Thoracic aorta (tissue), 2 donors: ENCODE measurements around the gene WDR3. TPM values are rescaled to one million over a fixed set of nuclear protein-coding genes. Genes with fewer than 3 reads are reported as not detected.

Source experiments
- ATAC-seq: fragments of 150-250 bp; one replicate; pipeline ENCODE4 v1.8.0; 2017; ENCODE audit warnings: low read depth; ENCODE audit not compliant: insufficient number of reproducible peaks, low FRiP score
- DNase-seq: peaks from one replicate; pipeline ENCODE4 v3.0.0-alpha.2; 2020; ENCODE audit warnings: low spot score
- H3K27ac ChIP-seq, 2 donors: fragments of 200-600 bp; sonication (generic); 1 replicate in 1 of 2; 2 replicates in 1 of 2; pipeline ENCODE4 v1.5.1; 2016; ENCODE audit warnings: mild to moderate bottlenecking in 2 of 2, moderate library complexity in 2 of 2
- H3K27me3 ChIP-seq: fragments of 200-600 bp; sonication (generic); replicated peaks from 2 replicates; pipeline ENCODE4 v1.6.0; 2016; ENCODE audit warnings: mild to moderate bottlenecking; ENCODE audit not compliant: insufficient read depth
- H3K36me3 ChIP-seq: fragments of 200-600 bp; sonication (generic); one replicate; pipeline ENCODE4 v1.5.1; 2016
- H3K4me1 ChIP-seq, 2 donors: fragments of 200-600 bp; sonication (generic); 1 replicate in 1 of 2; 2 replicates in 1 of 2; pipeline versions ENCODE4 v1.5.1 to v1.6.0; 2016; ENCODE audit warnings: low read depth in 2 of 2, mild to moderate bottlenecking in 1 of 2; ENCODE audit not compliant: control insufficient read depth in 1 of 2
- H3K4me3 ChIP-seq: fragments of 200-600 bp; sonication (generic); 2 replicates; pipeline ENCODE4 v1.5.1; 2016; ENCODE audit warnings: mild to moderate bottlenecking
- H3K9me3 ChIP-seq: fragments of 200-600 bp; sonication (generic); 2 replicates; pipeline ENCODE4 v1.5.1; 2016
- total RNA-seq, 2 donors: library from RNA; depleted of rRNA; stranded (reverse); fragments of >200 nt; gene quantifications; one replicate each; pipeline versions ENCODE4 v1.1.0 to v1.2.3, GENCODE V29; 2016
- TF ChIP-seq, protein P1 (sequence below): fragments of 200-600 bp; sonication (generic); IDR thresholded peaks from one replicate; pipeline ENCODE4 v1.5.1; 2019; ENCODE audit warnings: antibody characterized with exemption

The WDR3 gene
- total RNA-seq, 2 donors from 2014 or later: 4.5 to 22.8 TPM

DNA sequence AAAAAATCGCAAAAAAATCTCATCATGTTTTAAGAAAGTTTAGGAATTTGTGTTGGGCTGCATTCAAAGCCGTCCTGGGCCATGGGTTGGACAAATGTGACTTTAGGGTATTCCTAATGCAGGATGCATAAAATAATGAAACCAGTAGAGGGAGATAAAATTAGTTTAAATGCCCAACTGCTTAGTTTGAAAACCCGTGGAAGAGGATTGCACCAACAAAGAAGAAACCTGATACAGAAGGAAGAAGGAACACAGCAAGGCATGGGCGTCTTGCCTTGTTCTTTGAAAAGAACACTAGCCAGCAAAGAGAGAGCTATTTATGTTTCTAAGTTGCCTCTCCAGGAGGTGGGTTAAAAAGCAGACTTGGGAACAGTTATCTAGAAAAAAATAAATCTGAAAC lies 37.9 kb downstream of the WDR3 start:
- Histone ChIP-seq H3K27ac (no peak overlapping the region), H3K9me3 (no peaks in the 10 kb centered on the region), H3K4me3 (no peak overlapping the region), H3K27me3 (no peaks in the 10 kb centered on the region), H3K4me1 (no peaks in the 10 kb centered on the region), H3K36me3 (no peaks in the 10 kb centered on the region)
- ATAC-seq (no peak), DNase-seq (no peak)
- TF ChIP-seq, protein P1, sequence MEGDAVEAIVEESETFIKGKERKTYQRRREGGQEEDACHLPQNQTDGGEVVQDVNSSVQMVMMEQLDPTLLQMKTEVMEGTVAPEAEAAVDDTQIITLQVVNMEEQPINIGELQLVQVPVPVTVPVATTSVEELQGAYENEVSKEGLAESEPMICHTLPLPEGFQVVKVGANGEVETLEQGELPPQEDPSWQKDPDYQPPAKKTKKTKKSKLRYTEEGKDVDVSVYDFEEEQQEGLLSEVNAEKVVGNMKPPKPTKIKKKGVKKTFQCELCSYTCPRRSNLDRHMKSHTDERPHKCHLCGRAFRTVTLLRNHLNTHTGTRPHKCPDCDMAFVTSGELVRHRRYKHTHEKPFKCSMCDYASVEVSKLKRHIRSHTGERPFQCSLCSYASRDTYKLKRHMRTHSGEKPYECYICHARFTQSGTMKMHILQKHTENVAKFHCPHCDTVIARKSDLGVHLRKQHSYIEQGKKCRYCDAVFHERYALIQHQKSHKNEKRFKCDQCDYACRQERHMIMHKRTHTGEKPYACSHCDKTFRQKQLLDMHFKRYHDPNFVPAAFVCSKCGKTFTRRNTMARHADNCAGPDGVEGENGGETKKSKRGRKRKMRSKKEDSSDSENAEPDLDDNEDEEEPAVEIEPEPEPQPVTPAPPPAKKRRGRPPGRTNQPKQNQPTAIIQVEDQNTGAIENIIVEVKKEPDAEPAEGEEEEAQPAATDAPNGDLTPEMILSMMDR: no peak

DNA sequence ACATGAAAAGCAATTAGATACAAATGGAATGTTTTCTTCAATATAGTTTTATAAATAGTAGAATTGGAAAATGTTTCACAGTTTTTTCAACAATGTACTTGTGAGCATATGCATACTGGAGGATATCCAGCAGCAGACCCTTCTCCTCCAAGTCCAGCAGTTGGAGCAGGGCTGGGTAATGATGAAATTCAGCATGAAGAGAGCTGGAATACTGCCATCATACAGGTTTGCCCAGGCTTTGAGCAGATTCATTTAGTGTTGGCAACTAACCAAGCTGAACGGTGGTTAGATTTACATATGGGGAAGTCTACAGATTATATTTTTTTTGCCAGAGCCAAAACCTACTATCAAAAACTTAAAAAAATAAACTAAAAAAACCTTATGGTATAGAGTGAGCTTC lies 38.3 kb downstream of the WDR3 start:
- Histone ChIP-seq H3K9me3 (no peaks in the 10 kb centered on the region), H3K4me3 (no peak overlapping the region), H3K27me3 (no peaks in the 10 kb centered on the region), H3K36me3 (no peaks in the 10 kb centered on the region), H3K27ac (no peak overlapping the region), H3K4me1 (no peaks in the 10 kb centered on the region)
- ATAC-seq: no peak
- DNase-seq: no peak
- TF ChIP-seq, protein P1: no peak

DNA sequence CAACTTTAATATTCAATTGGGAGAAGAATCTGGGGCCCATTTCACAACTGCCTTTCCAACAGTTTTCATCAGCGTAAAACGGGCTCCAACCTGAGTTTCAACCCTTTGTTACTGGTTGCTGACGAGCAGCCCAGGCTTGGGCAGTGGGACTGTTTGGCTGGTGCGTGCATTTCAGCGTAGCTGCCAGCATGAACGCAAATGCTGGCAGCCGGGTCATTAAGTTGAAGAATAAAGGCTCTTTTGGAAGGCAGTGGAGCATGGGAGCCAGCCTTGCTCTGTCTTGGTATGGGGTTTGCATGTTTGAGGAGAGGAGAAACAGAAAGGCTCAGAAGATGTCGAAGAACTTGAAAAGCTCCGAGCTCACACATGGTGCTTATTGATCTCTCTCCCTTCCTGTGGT lies 40.7 kb downstream of the WDR3 start:
- Histone ChIP-seq H3K27me3 (no peaks in the 10 kb centered on the region), H3K9me3 (no peaks in the 10 kb centered on the region), H3K27ac (no peak overlapping the region), H3K4me1 (no peaks in the 10 kb centered on the region), H3K36me3 (no peaks in the 10 kb centered on the region), H3K4me3 (no peak overlapping the region)
- DNase-seq (no peak), ATAC-seq (no peak)
- TF ChIP-seq, protein P1: no peak

DNA sequence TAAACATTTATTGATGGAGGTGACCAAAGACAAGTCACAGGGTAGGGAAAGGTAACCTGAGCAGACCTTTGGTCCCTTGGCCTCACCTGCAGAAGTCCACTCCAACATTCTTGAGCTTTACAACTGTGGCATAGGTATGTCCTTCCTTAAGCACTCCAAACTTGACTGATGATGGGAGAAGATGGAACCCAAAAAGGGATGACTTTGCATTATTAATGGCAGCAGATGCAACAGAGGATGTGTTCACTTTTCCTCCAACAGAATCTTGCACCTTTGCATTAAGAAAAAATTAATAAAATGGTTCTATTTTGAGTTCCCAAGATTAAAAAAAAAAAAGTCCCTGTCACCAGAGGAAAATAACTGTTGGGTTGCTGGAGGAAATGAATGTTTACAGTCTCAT lies 42.2 kb downstream of the WDR3 start:
- Histone ChIP-seq H3K36me3 (no peaks in the 10 kb centered on the region), H3K27me3 (no peaks in the 10 kb centered on the region), H3K4me1 (no peaks in the 10 kb centered on the region), H3K9me3 (no peaks in the 10 kb centered on the region), H3K27ac (no peak overlapping the region), H3K4me3 (no peak overlapping the region)
- no peak for DNase-seq
- no peak for ATAC-seq
- TF ChIP-seq, protein P1: no peak

DNA sequence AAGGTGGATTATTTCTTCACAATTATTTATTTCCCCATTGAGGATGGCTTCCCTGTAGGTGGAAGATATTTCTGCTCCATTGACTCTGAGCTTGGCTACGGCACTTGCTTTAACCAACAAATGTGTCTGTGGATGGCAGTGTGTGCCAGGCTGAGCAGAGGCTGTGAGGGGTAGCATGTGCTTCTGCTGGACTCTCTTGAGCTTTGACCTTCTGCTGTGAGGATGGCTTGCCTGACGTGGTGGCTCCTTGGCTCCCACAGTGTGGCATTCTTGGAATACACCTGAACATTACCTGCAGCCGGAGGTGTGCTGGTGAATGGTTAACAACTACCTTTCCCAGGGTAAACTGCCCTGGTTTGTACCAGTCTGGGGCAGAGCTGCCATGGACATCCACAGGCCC lies 46.8 kb downstream of the WDR3 start:
- no peaks in the 10 kb centered on the region for H3K27me3 ChIP-seq
- DNase-seq (no peak), ATAC-seq (no peak)
- no peaks in the 10 kb centered on the region for H3K9me3 ChIP-seq
- H3K36me3 ChIP-seq: no peaks in the 10 kb centered on the region
- no peaks in the 10 kb centered on the region for H3K4me1 ChIP-seq
- TF ChIP-seq, protein P1: no peak
- H3K4me3 ChIP-seq: no peak overlapping the region
- H3K27ac ChIP-seq: no peak overlapping the region
